ENCODE measurements around the gene TTC4.

The TTC4 gene

DNA sequence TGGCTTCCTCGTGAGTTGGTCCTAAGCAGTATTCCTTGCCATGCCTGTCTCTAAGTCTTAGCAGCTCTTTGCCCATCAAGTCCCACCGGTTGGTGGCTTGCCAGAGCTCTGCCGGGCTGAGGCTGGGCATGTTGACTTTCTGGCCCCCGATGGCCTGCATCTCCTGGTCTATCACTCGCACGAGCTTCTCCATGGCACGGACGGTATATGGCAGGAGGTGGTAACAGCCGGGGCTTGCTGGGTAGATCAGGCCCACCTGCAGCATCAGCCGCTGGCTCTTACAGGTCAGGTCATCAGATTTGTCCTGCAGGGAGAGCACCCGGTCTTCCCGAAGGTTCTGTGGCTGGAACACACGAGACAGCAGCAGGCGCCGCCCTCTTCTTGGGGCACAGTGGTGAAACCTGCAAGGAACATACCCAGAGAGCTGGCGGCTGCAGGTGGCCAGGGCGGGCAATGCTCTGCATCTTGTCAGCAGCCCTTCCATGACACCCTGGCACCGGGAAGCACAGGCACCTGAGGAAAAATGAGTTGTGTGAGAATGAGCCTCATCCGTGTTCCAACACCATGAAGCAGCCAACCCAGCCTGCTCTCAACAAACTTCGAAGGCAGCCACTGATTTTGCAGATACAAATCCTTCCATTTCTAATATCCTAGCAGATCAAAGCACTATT lies 43.2 kb downstream of the TTC4 start:
- Mint-ChIP-seq H3K36me3 (ENCODE audit: low read depth) (peaks cover 10% of the 10 kb centered on the region), H3K4me1 (peaks cover 22% of the 10 kb centered on the region), H3K27ac (no peak overlapping the region), H3K27me3 (ENCODE audit: low read depth) (no peaks in the 10 kb centered on the region), H3K4me3 (peak overlapping the region in 1 of 3 experiments; percentile 7), H3K9me3 (no peaks in the 10 kb centered on the region)
- TF ChIP-seq, protein P1, sequence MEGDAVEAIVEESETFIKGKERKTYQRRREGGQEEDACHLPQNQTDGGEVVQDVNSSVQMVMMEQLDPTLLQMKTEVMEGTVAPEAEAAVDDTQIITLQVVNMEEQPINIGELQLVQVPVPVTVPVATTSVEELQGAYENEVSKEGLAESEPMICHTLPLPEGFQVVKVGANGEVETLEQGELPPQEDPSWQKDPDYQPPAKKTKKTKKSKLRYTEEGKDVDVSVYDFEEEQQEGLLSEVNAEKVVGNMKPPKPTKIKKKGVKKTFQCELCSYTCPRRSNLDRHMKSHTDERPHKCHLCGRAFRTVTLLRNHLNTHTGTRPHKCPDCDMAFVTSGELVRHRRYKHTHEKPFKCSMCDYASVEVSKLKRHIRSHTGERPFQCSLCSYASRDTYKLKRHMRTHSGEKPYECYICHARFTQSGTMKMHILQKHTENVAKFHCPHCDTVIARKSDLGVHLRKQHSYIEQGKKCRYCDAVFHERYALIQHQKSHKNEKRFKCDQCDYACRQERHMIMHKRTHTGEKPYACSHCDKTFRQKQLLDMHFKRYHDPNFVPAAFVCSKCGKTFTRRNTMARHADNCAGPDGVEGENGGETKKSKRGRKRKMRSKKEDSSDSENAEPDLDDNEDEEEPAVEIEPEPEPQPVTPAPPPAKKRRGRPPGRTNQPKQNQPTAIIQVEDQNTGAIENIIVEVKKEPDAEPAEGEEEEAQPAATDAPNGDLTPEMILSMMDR (IDR thresholded peaks at IDR 0.05; ENCODE audit: unreplicated experiment in 3 of 3), result no peak

DNA sequence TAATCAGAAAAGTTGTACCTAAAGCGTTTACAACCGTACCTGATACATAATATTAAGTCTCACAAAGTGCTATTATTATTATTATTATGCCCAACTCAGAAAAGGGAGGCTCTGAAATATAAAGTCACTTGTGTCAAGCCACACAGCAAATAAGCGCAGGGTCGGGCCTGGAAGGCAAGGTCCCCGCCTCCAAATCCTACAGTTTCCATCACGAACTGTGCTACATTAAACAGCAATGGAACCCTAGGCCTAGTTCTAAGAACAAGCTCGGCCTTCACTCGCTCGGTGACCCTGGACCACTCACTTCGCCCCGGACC lies 48.1 kb downstream of the TTC4 start:
- TF ChIP-seq, protein P1 (IDR thresholded peaks at IDR 0.05; ENCODE audit: unreplicated experiment in 3 of 3), result no peak
- Mint-ChIP-seq H3K4me1 (peaks cover 36% of the 10 kb centered on the region), H3K27ac (peak overlapping the region; percentile 83 to 99 (median 96))

DNA sequence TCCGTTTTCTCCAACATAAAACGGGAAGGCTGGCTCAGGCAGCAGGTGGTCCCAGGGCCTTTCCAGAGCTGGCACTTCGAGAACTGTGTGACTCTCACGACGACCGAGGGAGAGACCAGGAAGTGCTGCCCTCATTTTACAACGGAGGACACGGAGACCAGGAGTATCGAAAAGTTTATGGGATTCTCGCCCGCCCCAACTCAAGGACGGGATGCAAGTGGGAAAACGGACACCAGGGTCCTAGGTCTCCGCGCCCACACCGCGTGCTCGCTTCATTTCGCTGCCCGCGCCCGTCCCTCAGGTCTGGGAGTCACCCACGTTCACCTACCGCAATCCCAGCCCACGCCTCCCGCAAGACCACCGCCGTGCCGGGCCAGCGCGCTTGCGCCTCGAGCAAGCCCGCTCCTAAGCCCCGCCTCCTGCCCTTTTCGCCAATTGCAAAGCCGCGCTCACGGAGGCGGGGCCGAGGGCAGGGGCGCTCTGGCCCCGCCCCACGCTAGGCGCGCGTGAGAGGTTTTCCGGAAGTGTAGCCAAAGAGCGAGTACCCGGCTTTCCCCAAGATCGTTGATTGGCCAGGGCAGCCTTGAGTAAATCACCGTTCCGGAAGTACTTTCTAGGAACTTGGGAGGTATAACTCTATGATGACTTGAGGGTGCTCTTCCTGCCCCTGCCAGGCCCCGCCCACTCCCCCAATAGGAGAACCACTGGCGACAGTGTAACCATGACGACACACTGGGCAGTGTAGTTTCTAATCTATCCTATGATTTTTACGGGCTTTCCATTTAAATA lies 48.7 kb downstream of the TTC4 start, which contains the start of gene PARS2:
Gene PARS2, minus strand, starts transcription at position 391 of the 789 bp plus-strand sequence. CDS start 5,362 bp downstream, outside the sequence.
- TF ChIP-seq, protein P1 (IDR thresholded peaks at IDR 0.05; ENCODE audit: unreplicated experiment in 3 of 3), result no peak
- H3K27ac Mint-ChIP-seq, result peak within 1 kb of the TSS; percentile 83 to 99 (median 96)
- no peaks in the 10 kb centered on the region for H3K36me3 Mint-ChIP-seq (ENCODE audit: low read depth)
- no peaks in the 10 kb centered on the region for H3K9me3 Mint-ChIP-seq
- peaks cover 32% of the 10 kb centered on the region for H3K4me1 Mint-ChIP-seq
- peaks cover 4% of the 10 kb centered on the region for H3K27me3 Mint-ChIP-seq (ENCODE audit: low read depth)
- peak within 1 kb of the TSS; percentile 94 to 96 (median 95) for H3K4me3 Mint-ChIP-seq

More for the DNA sequence above, 48.1 kb downstream of the TTC4 start:
- H3K36me3 Mint-ChIP-seq (ENCODE audit: low read depth), result no peaks in the 10 kb centered on the region
- H3K9me3 Mint-ChIP-seq, result no peaks in the 10 kb centered on the region
- peak overlapping the region; percentile 94 to 96 (median 95) for H3K4me3 Mint-ChIP-seq
- peaks cover 4% of the 10 kb centered on the region for H3K27me3 Mint-ChIP-seq (ENCODE audit: low read depth)

DNA sequence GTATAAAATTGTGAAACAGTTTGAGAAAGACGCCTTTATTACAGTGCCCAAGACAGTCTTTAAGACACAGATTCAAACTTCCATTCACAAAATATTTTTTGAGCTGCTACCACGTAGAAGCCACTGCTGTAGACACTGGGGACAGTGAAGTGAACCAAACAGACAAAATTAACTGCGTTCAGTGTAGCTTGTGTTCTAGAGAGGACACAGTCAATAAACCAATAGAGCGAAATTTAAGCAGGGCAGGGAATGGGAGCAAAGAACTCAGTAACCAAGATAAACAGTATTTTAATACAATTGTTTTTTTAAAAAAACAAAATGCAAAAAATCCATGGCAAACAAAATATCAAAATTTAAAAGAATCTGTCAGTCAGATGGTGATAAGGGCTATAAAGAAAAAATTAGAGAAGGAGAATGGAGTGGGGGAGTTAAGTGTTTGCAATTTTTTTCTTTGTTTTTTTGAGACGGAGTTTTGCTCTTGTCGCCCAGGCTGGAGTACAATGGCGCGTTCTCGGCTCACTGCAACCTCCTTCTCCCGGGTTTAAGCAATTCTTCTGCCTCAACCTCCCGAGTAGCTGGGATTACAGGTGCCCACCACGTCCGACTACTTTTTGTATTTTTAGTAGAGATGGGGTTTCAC lies 49.4 kb downstream of the TTC4 start:
- peaks cover 4% of the 10 kb centered on the region for H3K27me3 Mint-ChIP-seq (ENCODE audit: low read depth)
- TF ChIP-seq, protein P1 (IDR thresholded peaks at IDR 0.05; ENCODE audit: unreplicated experiment in 3 of 3), result no peak
- H3K36me3 Mint-ChIP-seq (ENCODE audit: low read depth), result no peaks in the 10 kb centered on the region

DNA sequence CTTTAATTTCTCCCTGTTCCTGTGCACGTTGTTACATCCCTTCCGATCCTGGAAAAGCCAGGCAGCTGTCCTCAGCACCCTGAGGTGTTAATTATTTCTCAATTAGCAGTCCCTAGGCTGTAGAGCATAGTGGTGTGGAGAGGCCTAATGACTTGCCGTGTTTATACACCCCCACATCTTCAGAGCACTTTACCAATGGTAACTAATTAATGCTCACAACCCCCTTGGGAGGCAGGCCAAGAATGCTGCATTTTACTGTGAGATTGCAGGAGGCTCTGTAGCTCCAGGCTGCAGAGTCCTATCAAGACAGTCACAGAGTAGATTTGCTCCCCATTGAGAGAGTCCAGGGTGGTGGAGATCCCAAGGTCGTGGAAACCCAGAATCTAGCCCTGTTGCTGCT lies 51.1 kb downstream of the TTC4 start:
- Mint-ChIP-seq H3K27me3 (ENCODE audit: low read depth) (peaks cover 9% of the 10 kb centered on the region), H3K4me1 (peaks cover 24% of the 10 kb centered on the region), H3K27ac (peak overlapping the region; percentile 61 to 80 (median 71)), H3K9me3 (no peaks in the 10 kb centered on the region), H3K36me3 (ENCODE audit: low read depth) (no peaks in the 10 kb centered on the region), H3K4me3 (peak overlapping the region; percentile 7 to 43 (median 21))
- TF ChIP-seq, protein P1 (IDR thresholded peaks at IDR 0.05; ENCODE audit: unreplicated experiment in 3 of 3), result no peak

More for the DNA sequence above, 49.4 kb downstream of the TTC4 start:
- Mint-ChIP-seq H3K9me3 (no peaks in the 10 kb centered on the region), H3K27ac (peak overlapping the region; percentile 83 to 99 (median 96)), H3K4me1 (peaks cover 30% of the 10 kb centered on the region), H3K4me3 (peak overlapping the region; percentile 94 to 96 (median 95))

All from nephron (organoid).